ENCODE results near the gene NEURL1.

Gene NEURL1

GRCh38 chr10:103578782-103579382, 85.4 kb downstream of the NEURL1 start:
- no peak for TF ChIP-seq CTCF (IDR thresholded peaks at IDR 0.05; ENCODE audit: low read depth, low read length)
- DNase-seq (ENCODE audit: extremely low read depth, low read depth), result no peak

GRCh38 chr10:103580011-103580410, 86.5 kb downstream of the NEURL1 start:
- TF ChIP-seq CTCF (IDR thresholded peaks at IDR 0.05; ENCODE audit: low read depth, low read length), result no peak
- DNase-seq (ENCODE audit: extremely low read depth, low read depth), result no peak

GRCh38 chr10:103580430-103580829, 86.9 kb downstream of the NEURL1 start:
- TF ChIP-seq CTCF (IDR thresholded peaks at IDR 0.05; ENCODE audit: low read depth, low read length), result no peak

GRCh38 chr10:103581499-103581898, 88.0 kb downstream of the NEURL1 start:
- no peak for DNase-seq (ENCODE audit: extremely low read depth, low read depth)
- TF ChIP-seq CTCF (IDR thresholded peaks at IDR 0.05; ENCODE audit: low read depth, low read length), result no peak

More at GRCh38 chr10:103580430-103580829, 86.9 kb downstream of the NEURL1 start:
- DNase-seq (ENCODE audit: extremely low read depth, low read depth), result no peak

- no peak for DNase-seq (ENCODE audit: extremely low read depth, low read depth)
- no peak for TF ChIP-seq CTCF (IDR thresholded peaks at IDR 0.05; ENCODE audit: low read depth, low read length)
These were observed 89.0 kb downstream of the NEURL1 start for GRCh38 chr10:103582331-103583123.

- TF ChIP-seq CTCF (IDR thresholded peaks at IDR 0.05; ENCODE audit: low read depth, low read length), result no peak
- no peak for DNase-seq (ENCODE audit: extremely low read depth, low read depth)
These were observed 90.3 kb downstream of the NEURL1 start for GRCh38 chr10:103583871-103584215.

- no peak for TF ChIP-seq CTCF (IDR thresholded peaks at IDR 0.05; ENCODE audit: low read depth, low read length)
These were observed 90.9 kb downstream of the NEURL1 start for GRCh38 chr10:103584216-103585010.

More at GRCh38 chr10:103584216-103585010, 90.9 kb downstream of the NEURL1 start:
- no peak for DNase-seq (ENCODE audit: extremely low read depth, low read depth)

Measured in AG09319 (cell line).